ENCODE measurements around the gene VPS9D1. TPM values are rescaled to one million over a fixed set of nuclear protein-coding genes. Genes with fewer than 3 reads are reported as not detected.

VPS9D1 gene, protein sequence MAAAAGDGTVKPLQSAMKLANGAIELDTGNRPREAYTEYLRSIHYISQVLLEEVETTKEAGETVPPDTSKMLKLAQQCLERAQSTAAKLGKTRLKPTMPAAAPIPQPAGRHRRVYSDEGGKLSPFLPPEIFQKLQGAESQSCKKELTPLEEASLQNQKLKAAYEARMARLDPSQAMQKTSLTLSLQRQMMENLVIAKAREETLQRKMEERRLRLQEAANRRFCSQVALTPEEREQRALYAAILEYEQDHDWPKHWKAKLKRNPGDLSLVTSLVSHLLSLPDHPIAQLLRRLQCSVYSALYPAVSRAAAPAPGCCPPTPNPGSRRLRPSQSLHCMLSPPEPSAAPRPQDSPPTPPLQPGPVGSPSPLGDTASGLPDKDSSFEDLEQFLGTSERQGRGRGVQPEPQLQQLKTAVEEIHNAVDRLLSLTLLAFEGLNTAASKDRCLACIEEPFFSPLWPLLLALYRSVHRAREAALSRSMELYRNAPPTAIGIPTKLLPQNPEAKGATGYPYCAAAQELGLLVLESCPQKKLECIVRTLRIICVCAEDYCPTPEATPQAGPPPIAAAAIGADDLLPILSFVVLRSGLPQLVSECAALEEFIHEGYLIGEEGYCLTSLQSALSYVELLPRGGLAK
- total RNA-seq (2014; rRNA removed; shearing (Covaris generic); ENCODE audit: low replicate concordance): 4.8 and 5.6 TPM in 2 replicates

- Histone ChIP-seq H2AFZ (ENCODE audit: low read length) (no peak within 1 kb of the TSS), H3K79me2 (ENCODE audit: low read length) (peaks cover 18% of the 10 kb centered on the region), H3K4me2 (ENCODE audit: low read depth, low read length, poor library complexity, severe bottlenecking) (peak within 1 kb of the TSS; percentile 97), H3K9ac (ENCODE audit: low read length) (peak within 1 kb of the TSS; percentile 86), H3K27ac (ENCODE audit: low read length) (peak within 1 kb of the TSS; percentile 79), H3K36me3 (ENCODE audit: insufficient read depth, low read length) (peaks cover 3% of the 10 kb centered on the region; the same call in 1 of the 2 replicates), H3K4me3 (ENCODE audit: low read length) (peak within 1 kb of the TSS; percentile 87), H4K20me1 (ENCODE audit: insufficient read depth, low read depth, low read length) (peaks cover 15% of the 10 kb centered on the region), H3K9me2 (replicated peaks; ENCODE audit: insufficient read depth, low read length) (no peaks in the 10 kb centered on the region), H3K9me3 (ENCODE audit: low read length) (no peaks in the 10 kb centered on the region), H3K4me1 (ENCODE audit: low read length) (peaks cover 22% of the 10 kb centered on the region), H3K27me3 (ENCODE audit: low read length) (no peaks in the 10 kb centered on the region)
- DNase-seq: peak; percentile 95
These were observed at the start of gene VPS9D1, which contains the start of gene ZNF276 for GRCh38 chr16:89720813-89721545. TSS of gene VPS9D1 (minus strand) at chr16:89720898. CDS start at chr16:89720861, 37 bp downstream. TSS of gene ZNF276 (plus strand) at chr16:89721537. CDS start at chr16:89721641, 104 bp downstream.

GRCh38 chr16:89770367-89770766 is 49.7 kb upstream of the VPS9D1 start:
- peaks cover 4% of the 10 kb centered on the region for H3K4me1 ChIP-seq (ENCODE audit: low read length)
- no peaks in the 10 kb centered on the region for H3K9me3 ChIP-seq (ENCODE audit: low read length)
- H3K9ac ChIP-seq (ENCODE audit: low read length): no peak overlapping the region
- no peak for DNase-seq
- no peak overlapping the region for H3K4me2 ChIP-seq (ENCODE audit: low read depth, low read length, poor library complexity, severe bottlenecking)
- H3K36me3 ChIP-seq (ENCODE audit: insufficient read depth, low read length): peaks cover 24% of the 10 kb centered on the region
- no peaks in the 10 kb centered on the region for H4K20me1 ChIP-seq (ENCODE audit: insufficient read depth, low read depth, low read length)
- no peaks in the 10 kb centered on the region for H3K79me2 ChIP-seq (ENCODE audit: low read length)
- H3K27me3 ChIP-seq (ENCODE audit: low read length): no peaks in the 10 kb centered on the region
- no peak overlapping the region for H2AFZ ChIP-seq (ENCODE audit: low read length)
- no peak overlapping the region for H3K4me3 ChIP-seq (ENCODE audit: low read length)
- no peak overlapping the region for H3K27ac ChIP-seq (ENCODE audit: low read length)
- H3K9me2 ChIP-seq (replicated peaks; ENCODE audit: insufficient read depth, low read length): no peaks in the 10 kb centered on the region

DNA sequence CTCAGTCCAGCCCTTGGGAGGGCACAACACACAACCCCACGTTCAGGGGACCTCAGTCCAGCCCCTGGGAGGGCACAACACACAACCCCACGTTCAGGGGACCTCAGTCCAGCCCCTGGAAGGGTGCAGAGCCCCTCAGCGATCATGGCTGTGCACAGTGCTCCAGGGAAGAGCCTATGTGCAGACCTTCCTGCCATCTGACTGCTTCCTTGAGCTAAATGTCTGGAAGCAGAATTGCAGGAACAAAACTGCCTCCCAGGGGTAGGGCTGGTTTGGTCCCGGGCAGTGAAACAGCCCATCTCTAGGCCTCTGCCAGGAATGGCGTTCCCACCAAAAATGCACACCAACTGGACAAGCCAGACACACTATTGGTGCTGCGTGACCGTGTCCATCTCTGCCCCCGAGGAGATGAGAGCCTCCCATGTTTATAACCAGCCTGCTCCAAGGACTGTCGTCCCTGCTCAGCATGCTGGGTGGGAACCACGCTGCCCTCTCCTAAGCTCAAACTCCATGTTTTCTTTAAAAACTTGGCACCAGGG is 44.7 kb upstream of the VPS9D1 start:
- H4K20me1 ChIP-seq (ENCODE audit: insufficient read depth, low read depth, low read length): no peaks in the 10 kb centered on the region
- peak overlapping the region; percentile 61 for H3K9ac ChIP-seq (ENCODE audit: low read length)
- H3K36me3 ChIP-seq (ENCODE audit: insufficient read depth, low read length): peaks cover 26% of the 10 kb centered on the region
- H3K27me3 ChIP-seq (ENCODE audit: low read length): no peaks in the 10 kb centered on the region
- peaks cover 15% of the 10 kb centered on the region for H3K4me1 ChIP-seq (ENCODE audit: low read length)
- no peaks in the 10 kb centered on the region for H3K9me3 ChIP-seq (ENCODE audit: low read length)
- peak overlapping the region; percentile 76 for H3K27ac ChIP-seq (ENCODE audit: low read length)
- peak overlapping the region; percentile 33; the same call in 1 of the 2 replicates for H3K4me3 ChIP-seq (ENCODE audit: low read length)
- DNase-seq: no peak
- H3K79me2 ChIP-seq (ENCODE audit: low read length): no peaks in the 10 kb centered on the region; the same call in 1 of the 2 replicates
- H2AFZ ChIP-seq (ENCODE audit: low read length): no peak overlapping the region
- peak overlapping the region; percentile 53 for H3K4me2 ChIP-seq (ENCODE audit: low read depth, low read length, poor library complexity, severe bottlenecking)
- no peaks in the 10 kb centered on the region for H3K9me2 ChIP-seq (replicated peaks; ENCODE audit: insufficient read depth, low read length)

GRCh38 chr16:89764711-89765201 is 44.1 kb upstream of the VPS9D1 start:
- H3K9ac ChIP-seq (ENCODE audit: low read length): peak overlapping the region; percentile 61
- H3K36me3 ChIP-seq (ENCODE audit: insufficient read depth, low read length): peaks cover 23% of the 10 kb centered on the region
- H2AFZ ChIP-seq (ENCODE audit: low read length): peak overlapping the region; percentile 12; the same call in 1 of the 2 replicates
- no peaks in the 10 kb centered on the region for H3K9me2 ChIP-seq (replicated peaks; ENCODE audit: insufficient read depth, low read length)
- H3K27me3 ChIP-seq (ENCODE audit: low read length): no peaks in the 10 kb centered on the region
- peak; percentile 89 for DNase-seq
- no peaks in the 10 kb centered on the region; the same call in 1 of the 2 replicates for H3K79me2 ChIP-seq (ENCODE audit: low read length)
- H3K4me1 ChIP-seq (ENCODE audit: low read length): peaks cover 15% of the 10 kb centered on the region
- H3K4me2 ChIP-seq (ENCODE audit: low read depth, low read length, poor library complexity, severe bottlenecking): peak overlapping the region; percentile 53
- H4K20me1 ChIP-seq (ENCODE audit: insufficient read depth, low read depth, low read length): no peaks in the 10 kb centered on the region
- peak overlapping the region; percentile 43; the same call in 1 of the 2 replicates for H3K4me3 ChIP-seq (ENCODE audit: low read length)
- H3K27ac ChIP-seq (ENCODE audit: low read length): peak overlapping the region; percentile 76
- H3K9me3 ChIP-seq (ENCODE audit: low read length): no peaks in the 10 kb centered on the region

GRCh38 chr16:89761304-89761922 is 40.7 kb upstream of the VPS9D1 start:
- Histone ChIP-seq H3K36me3 (ENCODE audit: insufficient read depth, low read length) (peaks cover 24% of the 10 kb centered on the region), H3K27me3 (ENCODE audit: low read length) (no peaks in the 10 kb centered on the region), H3K9me3 (ENCODE audit: low read length) (no peaks in the 10 kb centered on the region), H3K9me2 (replicated peaks; ENCODE audit: insufficient read depth, low read length) (no peaks in the 10 kb centered on the region), H3K4me2 (ENCODE audit: low read depth, low read length, poor library complexity, severe bottlenecking) (no peak overlapping the region), H3K9ac (ENCODE audit: low read length) (no peak overlapping the region), H2AFZ (ENCODE audit: low read length) (no peak overlapping the region), H4K20me1 (ENCODE audit: insufficient read depth, low read depth, low read length) (no peaks in the 10 kb centered on the region), H3K79me2 (ENCODE audit: low read length) (no peaks in the 10 kb centered on the region; the same call in 1 of the 2 replicates), H3K4me3 (ENCODE audit: low read length) (no peak overlapping the region), H3K4me1 (ENCODE audit: low read length) (peaks cover 15% of the 10 kb centered on the region), H3K27ac (ENCODE audit: low read length) (no peak overlapping the region)
- no peak for DNase-seq

GRCh38 chr16:89759746-89760340 is 39.1 kb upstream of the VPS9D1 start:
- peaks cover 26% of the 10 kb centered on the region for H3K36me3 ChIP-seq (ENCODE audit: insufficient read depth, low read length)
- H3K27me3 ChIP-seq (ENCODE audit: low read length): no peaks in the 10 kb centered on the region
- H3K27ac ChIP-seq (ENCODE audit: low read length): no peak overlapping the region
- peak; percentile 36 for DNase-seq
- no peak overlapping the region for H3K9ac ChIP-seq (ENCODE audit: low read length)
- H3K4me2 ChIP-seq (ENCODE audit: low read depth, low read length, poor library complexity, severe bottlenecking): no peak overlapping the region
- H3K79me2 ChIP-seq (ENCODE audit: low read length): peaks cover 5% of the 10 kb centered on the region; the same call in 1 of the 2 replicates
- no peaks in the 10 kb centered on the region for H3K9me2 ChIP-seq (replicated peaks; ENCODE audit: insufficient read depth, low read length)
- peaks cover 6% of the 10 kb centered on the region for H3K4me1 ChIP-seq (ENCODE audit: low read length)
- no peaks in the 10 kb centered on the region for H3K9me3 ChIP-seq (ENCODE audit: low read length)
- H3K4me3 ChIP-seq (ENCODE audit: low read length): no peak overlapping the region
- no peaks in the 10 kb centered on the region for H4K20me1 ChIP-seq (ENCODE audit: insufficient read depth, low read depth, low read length)
- H2AFZ ChIP-seq (ENCODE audit: low read length): no peak overlapping the region

- H4K20me1 ChIP-seq (ENCODE audit: insufficient read depth, low read depth, low read length): no peaks in the 10 kb centered on the region
- H3K4me1 ChIP-seq (ENCODE audit: low read length): no peaks in the 10 kb centered on the region
- no peak overlapping the region for H3K4me2 ChIP-seq (ENCODE audit: low read depth, low read length, poor library complexity, severe bottlenecking)
- no peak for DNase-seq
- no peaks in the 10 kb centered on the region for H3K27me3 ChIP-seq (ENCODE audit: low read length)
- H3K27ac ChIP-seq (ENCODE audit: low read length): no peak overlapping the region
- H3K36me3 ChIP-seq (ENCODE audit: insufficient read depth, low read length): peaks cover 18% of the 10 kb centered on the region
- H3K4me3 ChIP-seq (ENCODE audit: low read length): no peak overlapping the region
- H3K9me3 ChIP-seq (ENCODE audit: low read length): no peaks in the 10 kb centered on the region
- no peak overlapping the region for H3K9ac ChIP-seq (ENCODE audit: low read length)
- no peak overlapping the region for H2AFZ ChIP-seq (ENCODE audit: low read length)
- no peaks in the 10 kb centered on the region for H3K9me2 ChIP-seq (replicated peaks; ENCODE audit: insufficient read depth, low read length)
- H3K79me2 ChIP-seq (ENCODE audit: low read length): no peaks in the 10 kb centered on the region
These were observed 28.9 kb upstream of the VPS9D1 start for GRCh38 chr16:89749637-89750036.

Data from Karpas-422 (cell line).